K562 (cell line): Measurements from ENCODE around the gene HCN3. TPM values are rescaled to one million over a fixed set of nuclear protein-coding genes. Genes with fewer than 3 reads are reported as not detected.

Source experiments
- BRCA1 ChIP-seq, 2 experiments: fragments of 450-650 bp in 1 of 2; sonication (generic) in 1 of 2; formaldehyde crosslinking in 1 of 2; IDR thresholded peaks; 2 replicates each; pipeline versions ENCODE4 v1.5.0 to v1.6.1; 2017 to 2020; ENCODE audit warnings: mild to moderate bottlenecking in 1 of 2, missing genetic modification reagents in 1 of 2
- CCAR2 ChIP-seq: fragments of 200-400 bp; formaldehyde crosslinking; IDR thresholded peaks from 2 replicates; pipeline ENCODE4 v1.6.1; 2017; ENCODE audit warnings: mild to moderate bottlenecking, low read depth, low read length
- CXXC5 ChIP-seq: fragments of 250-450 bp; sonication (Bioruptor Pico); IDR thresholded peaks from 2 replicates; pipeline ENCODE4 v1.8.0; 2022; ENCODE audit warnings: inconsistent platforms, mild to moderate bottlenecking, moderate library complexity
- E4F1 ChIP-seq: fragments of 250-450 bp; sonication (Bioruptor Pico); IDR thresholded peaks from 2 replicates; pipeline ENCODE4 v1.5.0; 2021; ENCODE audit warnings: mild to moderate bottlenecking, borderline replicate concordance
- MAFF ChIP-seq: IDR thresholded peaks from 2 replicates; pipeline ENCODE4 v1.6.1; 2012; ENCODE audit warnings: low read length, improper control_type of control experiment
- MECOM ChIP-seq: fragments of 250-450 bp; sonication (Bioruptor Pico); IDR thresholded peaks from 2 replicates; pipeline ENCODE4 v1.8.0; 2022; ENCODE audit warnings: inconsistent platforms
- MLLT1 ChIP-seq, 2 experiments: fragments of 450-650 bp; IDR thresholded peaks; 2 replicates each; pipeline ENCODE4 v1.6.1; 2016
- PPARD ChIP-seq: fragments of 250-450 bp; sonication (Bioruptor Pico); IDR thresholded peaks from 2 replicates; pipeline ENCODE4 v1.8.0; 2022; ENCODE audit warnings: inconsistent platforms, mild to moderate bottlenecking, moderate library complexity
- RBBP5 ChIP-seq: fragments of 200-600 bp; sonication (generic); IDR thresholded peaks from 2 replicates; pipeline ENCODE4 v1.6.1; 2012; ENCODE audit warnings: borderline replicate concordance, mild to moderate bottlenecking, low read length, control low read depth, inconsistent platforms; ENCODE audit not compliant: insufficient read depth, poor library complexity, severe bottlenecking
- STAT6 ChIP-seq: sonication (generic); formaldehyde crosslinking; IDR thresholded peaks from 2 replicates; pipeline ENCODE4 v1.8.1; 2023; ENCODE audit warnings: mild to moderate bottlenecking, missing genetic modification reagents
- U2AF1 ChIP-seq: fragments of 200-400 bp; formaldehyde crosslinking; optimal IDR thresholded peaks from 2 replicates; pipeline ENCODE3; 2017; ENCODE audit warnings: mild to moderate bottlenecking, low read depth, low read length, moderate library complexity
- YY1 ChIP-seq, 3 experiments: IDR thresholded peaks; 2 replicates each; pipeline ENCODE4 v1.6.1; 2011; ENCODE audit warnings: low read length in 2 of 3, mild to moderate bottlenecking in 2 of 3, moderate library complexity in 2 of 3, borderline replicate concordance in 1 of 3, control low read depth in 1 of 3, low read depth in 1 of 3; ENCODE audit not compliant: insufficient read depth in 3 of 3, insufficient replicate concordance in 2 of 3, control insufficient read depth in 1 of 3, insufficient read length in 1 of 3; ENCODE audit errors: extremely low read depth in 1 of 3
- ZBTB2 ChIP-seq: fragments of 450-650 bp; IDR thresholded peaks from 2 replicates; pipeline ENCODE4 v1.6.1; 2016; ENCODE audit warnings: antibody characterized with exemption
- ZC3H11A ChIP-seq: IDR thresholded peaks from 2 replicates; pipeline ENCODE4 v1.6.1; 2012; ENCODE audit warnings: low read depth, low read length, improper control_type of control experiment
- ZEB2 ChIP-seq: fragments of 450-650 bp; IDR thresholded peaks from 2 replicates; pipeline ENCODE4 v1.6.1; 2016
- ZFP30 ChIP-seq: fragments of 250-450 bp; sonication (Bioruptor Pico); IDR thresholded peaks from 2 replicates; pipeline ENCODE4 v1.8.0; 2022; ENCODE audit warnings: moderate library complexity, mild to moderate bottlenecking, inconsistent platforms, borderline replicate concordance
- ZNF764 ChIP-seq: fragments of 250-450 bp; sonication (Bioruptor Pico); IDR thresholded peaks from 2 replicates; pipeline ENCODE4 v1.4.0; 2020; ENCODE audit warnings: low read depth, mild to moderate bottlenecking, moderate library complexity
- polyA plus RNA-seq, 8 experiments: library from polyadenylated mRNA; depleted of rRNA in 4 of 8; stranded (reverse) in 5 of 8; unstranded in 3 of 8; fragments of >200 nt; fragmentation: Nextera tagmentation in 2 of 8; fragmentation: Illumina TruSeq in 1 of 8; extraction: Ambion mirVana in 2 of 8; extraction: Trizol in 1 of 8; gene quantifications; 2 replicates each; pipeline versions ENCODE4 v1.2.1 to v1.2.3, GENCODE V29; 2011 to 2014; ENCODE audit warnings: inconsistent platforms in 1 of 8, missing spikeins in 1 of 8
- total RNA-seq, 7 experiments: library from RNA; depleted of rRNA in 6 of 7; stranded (reverse); fragments of >200 nt in 6 of 7; fragmentation: Illumina TruSeq in 2 of 7; extraction: Trizol in 2 of 7; gene quantifications; 2 replicates each; pipeline versions ENCODE4 v1.2.1 to v1.2.3, GENCODE V29; 2011 to 2021; ENCODE audit warnings: low replicate concordance in 1 of 7

The HCN3 gene
- total and polyA plus RNA-seq, 9 of the 15 experiments (the other 6 are each of a cell fraction or from before 2014, with no cell fraction given) = 0.91 to 9.7 (median 3.9) TPM

GRCh38 chr1:155261852-155262673, 15.2 kb upstream of the HCN3 start, which contains the start of gene SCAMP3 (continued):
- TF ChIP-seq ZNF764 (CRISPR knock-in tag) = no peak
- peak; percentile 74 for TF ChIP-seq ZBTB2
- no peak for TF ChIP-seq E4F1
- no peak for TF ChIP-seq ZC3H11A
- TF ChIP-seq MAFF = peak; percentile 2; the same call in 1 of the 2 replicates
- no peak for TF ChIP-seq STAT6 (CRISPR knock-in tag)
- peak; percentile 80 for TF ChIP-seq CXXC5 (CRISPR knock-in tag)
- no peak for TF ChIP-seq ZFP30 (CRISPR knock-in tag)
- TF ChIP-seq PPARD = no peak
- no peak for TF ChIP-seq CCAR2
- TF ChIP-seq MLLT1 (IDR thresholded peaks at IDR 0.05) = no peak
- TF ChIP-seq MECOM = no peak
- TF ChIP-seq BRCA1 (IDR thresholded peaks at IDR 0.05) = no peak
- no peak for TF ChIP-seq BRCA1 (CRISPR knock-in tag; IDR thresholded peaks at IDR 0.05)
- peak in 2 of 3 experiments; percentile 52 to 61 for TF ChIP-seq YY1 (IDR thresholded peaks at IDR 0.05; ENCODE audit: borderline replicate concordance in 1 of 3, control insufficient read depth in 1 of 3, extremely low read depth in 1 of 3, insufficient read depth in 3 of 3, insufficient read length in 1 of 3, insufficient replicate concordance in 2 of 3, low read depth in 1 of 3, low read length in 2 of 3)
- TF ChIP-seq RBBP5 = peak; percentile 74
- TF ChIP-seq U2AF1 = no peak
- no peak for TF ChIP-seq ZEB2
